ENCODE data around the gene PPA1.
"Not testable (repeated sequence)": the region's sequence is repeated elsewhere in the genome, so short reads cannot be mapped to it uniquely, and the experiment has no call there.

The PPA1 gene

GRCh38 chr10:70197235-70197945 is 35.8 kb downstream of the PPA1 start:
- H3K4me3 Mint-ChIP-seq = no peak overlapping the region
- no peaks in the 10 kb centered on the region for H3K27me3 Mint-ChIP-seq
- peaks cover 30% of the 10 kb centered on the region for H3K36me3 Mint-ChIP-seq
- no peaks in the 10 kb centered on the region for H3K4me1 Mint-ChIP-seq
- no peaks in the 10 kb centered on the region for H3K9me3 Mint-ChIP-seq
- no peak overlapping the region for H3K27ac Mint-ChIP-seq
- no peak for ATAC-seq

- H3K4me1 Mint-ChIP-seq = no peaks in the 10 kb centered on the region
- ATAC-seq = no peak
- no peak overlapping the region for H3K27ac Mint-ChIP-seq
- no peaks in the 10 kb centered on the region for H3K9me3 Mint-ChIP-seq
- no peak overlapping the region for H3K4me3 Mint-ChIP-seq
- no peaks in the 10 kb centered on the region for H3K27me3 Mint-ChIP-seq
- peaks cover 15% of the 10 kb centered on the region for H3K36me3 Mint-ChIP-seq
Measured at GRCh38 chr10:70193391-70193844, 39.8 kb downstream of the PPA1 start.

DNA sequence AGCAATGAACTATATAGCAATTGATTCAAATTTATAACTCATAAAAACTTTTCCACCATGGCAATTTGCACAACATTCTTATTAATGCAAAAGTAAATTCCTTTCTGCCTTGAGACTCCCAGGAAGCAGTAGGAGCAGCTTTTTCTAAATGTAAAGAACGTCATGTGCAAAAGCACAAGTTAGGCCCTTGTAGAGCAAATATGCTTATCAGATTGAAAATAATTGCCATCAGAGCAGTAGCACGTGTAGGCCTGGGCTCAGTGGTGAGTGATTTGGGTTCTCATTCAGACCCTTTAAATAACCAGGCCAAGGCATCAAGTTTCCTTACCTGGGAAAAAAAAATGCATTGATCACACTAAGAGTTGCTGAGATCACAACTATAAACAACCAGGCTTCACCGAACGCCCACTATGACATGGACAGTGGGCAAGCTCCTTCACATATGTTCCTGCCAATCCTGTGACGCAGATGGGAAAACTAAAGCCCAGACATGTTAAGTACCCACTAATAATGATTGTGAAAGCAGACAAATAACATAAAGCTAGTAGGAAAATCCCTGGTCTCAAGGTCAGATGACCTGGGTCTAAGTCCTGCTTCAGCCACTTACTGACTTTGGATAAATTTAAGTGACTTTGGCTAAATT is 40.8 kb downstream of the PPA1 start:
- no peak overlapping the region for H3K27ac Mint-ChIP-seq
- no peaks in the 10 kb centered on the region for H3K9me3 Mint-ChIP-seq
- ATAC-seq = no peak
- no peaks in the 10 kb centered on the region for H3K4me1 Mint-ChIP-seq
- H3K27me3 Mint-ChIP-seq = no peaks in the 10 kb centered on the region
- peaks cover 6% of the 10 kb centered on the region for H3K36me3 Mint-ChIP-seq
- no peak overlapping the region for H3K4me3 Mint-ChIP-seq

- H3K4me1 Mint-ChIP-seq = no peaks in the 10 kb centered on the region
- H3K4me3 Mint-ChIP-seq = no peak overlapping the region
- ATAC-seq = no peak
- peaks cover under 1% of the 10 kb centered on the region for H3K36me3 Mint-ChIP-seq
- H3K27ac Mint-ChIP-seq = no peak overlapping the region
- no peaks in the 10 kb centered on the region for H3K9me3 Mint-ChIP-seq
- no peaks in the 10 kb centered on the region for H3K27me3 Mint-ChIP-seq
Measured at GRCh38 chr10:70191972-70192305, 41.3 kb downstream of the PPA1 start.

DNA sequence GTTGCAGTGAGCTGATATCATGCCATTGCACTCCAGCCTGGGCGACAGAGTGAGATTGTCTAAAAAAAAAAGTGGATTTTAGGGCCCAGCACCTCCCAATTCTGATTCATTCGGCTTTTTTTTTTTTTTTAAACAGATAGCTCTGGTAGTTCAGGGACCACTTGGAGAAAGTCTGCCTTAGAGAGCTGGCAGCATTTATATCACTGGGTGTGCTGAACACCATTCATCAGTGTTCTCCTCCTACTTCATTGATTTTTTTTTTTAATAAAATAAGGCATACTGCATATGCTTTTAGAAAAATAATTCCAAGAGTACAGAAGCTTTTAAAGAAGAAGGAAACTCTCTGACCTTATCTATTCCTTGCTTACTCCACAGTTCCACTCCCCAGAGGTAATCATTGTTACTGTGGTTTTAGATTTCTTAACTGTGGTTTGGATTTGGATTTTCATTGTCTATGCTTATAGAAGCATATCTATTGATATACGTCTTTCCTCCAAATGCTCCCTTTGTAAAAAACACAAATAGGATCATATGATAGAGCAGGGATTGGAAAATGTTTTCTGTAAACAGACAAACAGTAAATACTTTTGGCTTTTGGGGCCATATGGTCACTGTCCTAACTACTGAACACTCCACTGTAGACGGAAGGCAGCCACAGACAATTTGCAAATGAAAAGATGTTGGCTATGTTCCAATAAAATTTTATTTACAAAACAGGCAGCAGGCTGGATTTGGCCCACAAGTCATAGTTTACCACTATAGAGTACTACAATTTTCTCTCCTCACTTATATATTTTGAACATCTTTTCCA is 41.9 kb downstream of the PPA1 start:
- Mint-ChIP-seq H3K4me3 (no peak overlapping the region), H3K36me3 (no peaks in the 10 kb centered on the region), H3K4me1 (no peaks in the 10 kb centered on the region), H3K27ac (no peak overlapping the region), H3K9me3 (no peaks in the 10 kb centered on the region), H3K27me3 (no peaks in the 10 kb centered on the region)
- ATAC-seq = no peak

DNA sequence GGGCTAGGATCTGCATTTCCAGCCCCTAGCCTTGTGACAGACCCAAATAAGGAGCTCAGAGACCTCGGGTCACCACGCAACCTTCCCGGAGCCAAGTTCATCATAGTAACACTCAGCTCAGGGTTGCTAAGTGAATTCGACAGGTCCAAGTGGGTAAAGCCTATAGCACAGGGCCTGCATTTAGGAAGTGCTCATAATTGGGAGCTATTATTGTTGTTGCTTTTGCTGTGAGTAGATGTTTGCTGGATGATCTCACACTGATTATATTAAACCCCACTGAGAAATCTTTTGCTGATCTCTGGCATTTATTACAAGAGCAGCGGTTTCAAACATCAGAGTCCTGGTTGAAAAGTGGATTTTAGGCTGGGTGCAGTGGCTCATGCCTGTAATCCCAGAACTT is 42.6 kb downstream of the PPA1 start:
- H3K36me3 Mint-ChIP-seq = no peaks in the 10 kb centered on the region
- H3K4me1 Mint-ChIP-seq = no peaks in the 10 kb centered on the region
- H3K27ac Mint-ChIP-seq = no peak overlapping the region
- H3K4me3 Mint-ChIP-seq = no peak overlapping the region
- H3K27me3 Mint-ChIP-seq = no peaks in the 10 kb centered on the region
- ATAC-seq = no peak
- H3K9me3 Mint-ChIP-seq = no peaks in the 10 kb centered on the region

DNA sequence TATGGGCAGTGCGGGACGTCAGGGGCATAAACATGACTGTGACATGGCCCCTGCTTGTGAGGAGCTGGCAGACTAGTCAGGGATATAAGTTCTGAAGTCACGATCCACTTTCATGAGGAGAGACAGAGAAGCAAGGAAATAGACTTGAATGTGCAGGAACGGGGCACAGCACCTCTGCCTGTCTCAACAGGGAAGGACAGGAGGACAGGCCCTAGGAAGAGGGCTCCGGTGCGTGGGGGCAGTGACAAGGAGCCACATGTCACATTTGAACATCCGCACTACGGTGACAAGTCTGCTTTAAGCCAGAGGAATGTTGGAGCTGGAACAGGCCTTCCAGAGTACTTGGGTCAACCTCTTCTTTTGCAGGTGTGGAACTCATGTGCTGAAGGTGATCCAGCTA is 43.1 kb downstream of the PPA1 start:
- H3K36me3 Mint-ChIP-seq = no peaks in the 10 kb centered on the region
- H3K4me3 Mint-ChIP-seq = no peak overlapping the region
- ATAC-seq = no peak
- H3K27ac Mint-ChIP-seq = no peak overlapping the region
- no peaks in the 10 kb centered on the region for H3K4me1 Mint-ChIP-seq
- H3K9me3 Mint-ChIP-seq = no peaks in the 10 kb centered on the region
- H3K27me3 Mint-ChIP-seq = no peaks in the 10 kb centered on the region

DNA sequence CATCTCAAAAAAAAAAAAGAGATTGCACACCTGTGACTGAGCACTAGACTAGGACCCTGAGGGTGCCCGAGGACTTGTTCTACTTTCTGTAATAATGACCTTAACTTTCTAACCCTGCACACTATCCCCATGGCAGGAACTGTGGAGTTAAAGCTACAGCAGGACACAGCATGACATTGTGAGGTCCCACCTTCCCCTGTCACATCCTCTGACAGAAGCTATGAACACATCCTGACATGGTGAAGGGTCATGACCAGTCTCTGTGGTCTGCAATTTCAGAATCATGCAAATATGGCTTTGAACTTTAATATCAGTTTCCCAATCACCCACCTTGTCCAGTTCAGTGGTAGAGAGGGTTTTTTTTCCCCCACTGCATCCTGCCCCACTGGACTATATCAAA is 44.5 kb downstream of the PPA1 start:
- no peak overlapping the region for H3K4me3 Mint-ChIP-seq
- no peaks in the 10 kb centered on the region for H3K4me1 Mint-ChIP-seq
- no peak for ATAC-seq
- no peaks in the 10 kb centered on the region for H3K27me3 Mint-ChIP-seq
- no peaks in the 10 kb centered on the region for H3K36me3 Mint-ChIP-seq
- no peak overlapping the region for H3K27ac Mint-ChIP-seq
- H3K9me3 Mint-ChIP-seq = no peaks in the 10 kb centered on the region

DNA sequence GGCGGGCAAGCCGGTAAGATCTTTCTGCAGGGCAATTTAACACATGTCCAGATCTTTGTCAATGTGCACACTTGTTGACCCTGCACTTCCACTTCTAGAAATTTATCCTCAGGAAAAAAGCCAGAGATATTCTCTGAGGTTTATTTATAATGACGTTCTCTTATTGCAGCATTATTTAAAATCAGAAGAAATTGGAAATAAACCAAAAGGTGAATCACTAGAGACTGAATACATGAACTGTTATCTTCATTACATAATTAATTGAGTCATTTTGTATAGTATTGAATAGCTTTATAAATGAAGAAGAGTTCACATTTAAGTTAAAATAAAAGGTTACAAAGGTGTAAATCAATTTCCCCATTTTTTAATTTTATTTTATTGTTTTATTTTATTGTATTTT is 46.7 kb downstream of the PPA1 start:
- Mint-ChIP-seq H3K27me3 (peaks cover 8% of the 10 kb centered on the region), H3K27ac (no peak overlapping the region), H3K4me3 (no peak overlapping the region), H3K9me3 (no peaks in the 10 kb centered on the region), H3K4me1 (peaks cover 5% of the 10 kb centered on the region), H3K36me3 (no peaks in the 10 kb centered on the region)
- ATAC-seq = no peak

DNA sequence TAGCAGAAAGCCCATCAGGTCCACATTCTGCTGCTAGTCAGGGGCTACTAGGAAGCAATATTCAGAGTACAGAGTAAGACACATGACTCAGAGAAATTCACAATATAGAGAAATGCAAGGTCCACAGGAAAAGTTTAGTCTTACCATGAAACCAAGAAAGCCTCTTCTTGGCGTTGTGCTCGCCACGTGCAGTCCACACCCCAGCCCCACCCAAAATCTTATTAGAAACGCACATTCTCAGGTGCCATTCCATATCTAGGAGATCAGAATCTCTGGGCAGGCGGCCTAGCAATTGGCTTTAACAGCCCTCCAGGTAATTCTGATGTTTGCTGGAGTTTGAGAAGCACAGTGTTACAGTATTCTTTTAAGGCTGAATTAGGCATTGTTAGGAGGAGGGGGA is 47.1 kb downstream of the PPA1 start:
- Mint-ChIP-seq H3K27me3 (peaks cover 10% of the 10 kb centered on the region), H3K27ac (no peak overlapping the region), H3K36me3 (no peaks in the 10 kb centered on the region), H3K4me1 (peaks cover 5% of the 10 kb centered on the region), H3K4me3 (no peak overlapping the region), H3K9me3 (no peaks in the 10 kb centered on the region)
- no peak for ATAC-seq

DNA sequence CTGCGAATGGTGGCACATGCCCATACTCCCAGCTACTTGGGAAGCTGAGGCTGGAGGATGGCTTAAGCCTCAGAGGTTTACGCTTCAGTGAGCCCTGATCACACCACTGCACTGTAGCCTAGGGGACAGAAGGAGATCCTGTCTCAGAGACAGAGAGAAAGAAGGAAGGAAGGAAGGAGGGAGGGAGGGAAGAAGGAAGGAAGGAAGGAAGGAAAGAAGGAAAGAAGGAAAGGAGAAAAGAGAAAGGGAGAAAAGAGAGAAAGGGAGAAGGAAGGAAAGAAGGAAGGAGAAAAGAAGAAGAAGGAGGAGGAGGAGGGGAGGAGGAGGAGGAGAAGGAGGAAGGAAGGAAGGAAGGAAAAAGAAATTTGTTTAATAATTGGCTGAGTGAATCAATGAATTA is 49.9 kb downstream of the PPA1 start:
- Mint-ChIP-seq H3K4me1 (peaks cover 5% of the 10 kb centered on the region), H3K36me3 (no peaks in the 10 kb centered on the region), H3K4me3 (no peak overlapping the region), H3K27me3 (peaks cover 30% of the 10 kb centered on the region), H3K27ac (no peak overlapping the region), H3K9me3 (peaks cover 3% of the 10 kb centered on the region)
- no peak for ATAC-seq

DNA sequence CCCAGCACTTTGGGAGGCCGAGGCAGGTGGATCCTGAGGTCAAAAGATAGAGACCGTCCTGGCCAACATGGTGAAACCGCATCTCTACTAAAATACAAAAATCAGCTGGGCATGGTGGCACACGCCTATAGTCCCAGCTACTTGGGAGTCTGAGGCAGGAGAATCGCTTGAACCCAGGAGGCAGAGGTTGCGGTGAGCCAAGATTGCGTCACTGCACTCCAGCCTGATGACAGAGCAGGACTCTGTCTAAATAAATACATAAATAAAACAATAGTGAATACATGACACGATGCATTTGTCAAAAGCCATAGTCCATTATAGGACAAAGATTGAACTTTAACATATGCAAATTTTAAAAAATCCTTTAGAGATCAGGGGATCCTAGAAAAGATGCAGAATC is 54.0 kb downstream of the PPA1 start:
- H3K27me3 Mint-ChIP-seq = peaks cover 30% of the 10 kb centered on the region
- H3K9me3 Mint-ChIP-seq, ATAC-seq: not testable (repeated sequence)

GRCh38 chr10:70178139-70178725 is 55.0 kb downstream of the PPA1 start:
- peaks cover 28% of the 10 kb centered on the region for H3K27me3 Mint-ChIP-seq
- H3K9me3 Mint-ChIP-seq = peaks cover 3% of the 10 kb centered on the region
- peaks cover 13% of the 10 kb centered on the region for H3K4me1 Mint-ChIP-seq
- ATAC-seq = no peak
- H3K36me3 Mint-ChIP-seq = no peaks in the 10 kb centered on the region
- H3K27ac Mint-ChIP-seq = no peak overlapping the region
- no peak overlapping the region for H3K4me3 Mint-ChIP-seq

More for the DNA sequence above, 54.0 kb downstream of the PPA1 start:
- not testable (repeated sequence) for H3K27ac Mint-ChIP-seq, H3K4me3 Mint-ChIP-seq, H3K36me3 Mint-ChIP-seq, H3K4me1 Mint-ChIP-seq

DNA sequence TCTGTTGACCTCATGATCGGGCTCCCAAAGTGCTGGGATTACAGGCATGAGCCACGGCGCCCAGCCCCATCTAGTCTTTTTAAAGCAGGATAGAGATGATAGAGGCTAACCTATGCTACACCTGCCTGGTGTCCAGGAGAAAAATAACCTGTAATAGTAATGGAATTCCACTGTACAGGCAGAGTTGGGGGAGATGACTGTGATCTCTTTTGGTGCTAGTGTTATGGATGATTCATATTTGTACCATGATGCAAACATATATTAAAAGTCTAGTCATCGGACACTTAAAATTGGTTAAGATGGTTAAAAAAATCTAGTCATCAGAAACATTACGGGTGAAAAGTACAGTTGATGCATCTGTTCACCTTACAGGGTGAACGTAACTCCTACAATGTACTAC is 56.8 kb downstream of the PPA1 start:
- Mint-ChIP-seq H3K4me3 (no peak overlapping the region), H3K27me3 (peaks cover 22% of the 10 kb centered on the region), H3K9me3 (peaks cover 3% of the 10 kb centered on the region), H3K4me1 (peaks cover 9% of the 10 kb centered on the region), H3K27ac (no peak overlapping the region), H3K36me3 (no peaks in the 10 kb centered on the region)
- no peak for ATAC-seq

DNA sequence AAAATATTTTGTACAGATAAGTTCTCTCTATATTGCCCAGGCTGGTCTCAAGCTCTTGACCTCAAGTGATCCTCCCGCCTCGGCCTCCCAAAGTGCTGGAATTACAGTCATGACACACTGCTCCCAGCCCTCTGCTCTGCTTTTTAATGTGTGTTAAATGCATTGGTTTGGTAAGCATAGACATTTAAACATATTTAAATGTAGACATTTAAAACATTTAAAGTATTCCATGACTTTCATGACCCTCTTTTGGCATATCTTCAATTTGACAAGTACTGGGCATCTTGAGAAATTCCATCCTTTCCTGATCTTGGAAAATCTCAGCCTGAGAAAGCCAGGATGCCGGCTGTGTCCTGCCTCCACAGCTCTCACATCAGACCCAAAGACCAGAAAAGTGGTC is 57.7 kb downstream of the PPA1 start:
- Mint-ChIP-seq H3K27me3 (peaks cover 14% of the 10 kb centered on the region), H3K4me1 (peaks cover 15% of the 10 kb centered on the region), H3K9me3 (peaks cover 3% of the 10 kb centered on the region), H3K27ac (no peak overlapping the region), H3K4me3 (no peak overlapping the region), H3K36me3 (no peaks in the 10 kb centered on the region)
- ATAC-seq = no peak
